ENCODE results near the gene MIA2. TPM values are rescaled to one million over a fixed set of nuclear protein-coding genes. Genes with fewer than 3 reads are reported as not detected.

MIA2 gene
- total and polyA plus RNA-seq, 2 experiments from 2014 or later = 9.5 to 10.9 TPM

DNA sequence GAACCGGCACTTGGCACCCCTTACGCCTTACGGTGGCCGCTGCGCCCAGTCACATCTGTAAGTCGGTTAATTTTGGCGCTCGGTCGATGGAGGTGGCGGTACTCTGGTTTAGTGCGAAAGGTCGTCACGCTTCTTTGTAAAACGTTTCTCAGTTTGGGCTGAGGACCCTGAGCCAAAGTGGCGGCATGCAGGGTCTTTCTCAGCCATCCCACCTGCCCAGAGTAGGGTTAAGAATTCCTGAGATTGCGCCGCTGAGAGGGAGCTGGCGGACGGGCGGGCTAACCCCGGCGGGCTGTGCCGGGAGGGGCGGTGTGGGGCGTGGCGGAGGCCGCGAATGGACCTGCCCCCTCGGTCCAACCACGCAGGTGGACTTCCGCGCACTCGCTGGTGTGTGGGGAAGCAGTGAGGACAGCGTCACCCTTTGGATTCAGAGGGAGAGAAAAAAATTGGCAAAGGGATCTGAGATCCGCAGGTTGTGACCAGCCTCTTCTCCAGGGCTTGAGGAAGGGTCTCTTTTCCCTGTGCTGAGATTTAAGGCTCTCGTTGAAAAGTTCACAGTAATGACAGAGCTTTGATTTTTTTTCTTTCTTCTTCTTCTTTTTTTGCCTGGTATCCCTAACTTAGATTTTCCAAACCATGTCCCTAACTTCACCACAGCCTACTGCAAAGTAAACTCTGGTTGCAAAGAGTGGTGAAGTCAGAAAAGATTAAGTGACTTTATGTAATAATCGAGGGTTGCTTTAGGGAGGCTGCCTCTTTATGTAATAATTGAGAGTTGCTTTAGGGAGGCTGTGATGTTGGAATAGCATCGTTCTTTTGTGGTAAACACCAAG, 199.1 kb downstream of the MIA2 start:
- H3K4me3 ChIP-seq = peak overlapping the region; percentile 75
- peaks cover 38% of the 10 kb centered on the region for H3K79me2 ChIP-seq (replicated peaks; ENCODE audit: insufficient read depth)
- H3K4me2 ChIP-seq = peak overlapping the region; percentile 86
- no peaks in the 10 kb centered on the region for H3K36me3 ChIP-seq (ENCODE audit: insufficient read depth)
- TF ChIP-seq, protein P1, sequence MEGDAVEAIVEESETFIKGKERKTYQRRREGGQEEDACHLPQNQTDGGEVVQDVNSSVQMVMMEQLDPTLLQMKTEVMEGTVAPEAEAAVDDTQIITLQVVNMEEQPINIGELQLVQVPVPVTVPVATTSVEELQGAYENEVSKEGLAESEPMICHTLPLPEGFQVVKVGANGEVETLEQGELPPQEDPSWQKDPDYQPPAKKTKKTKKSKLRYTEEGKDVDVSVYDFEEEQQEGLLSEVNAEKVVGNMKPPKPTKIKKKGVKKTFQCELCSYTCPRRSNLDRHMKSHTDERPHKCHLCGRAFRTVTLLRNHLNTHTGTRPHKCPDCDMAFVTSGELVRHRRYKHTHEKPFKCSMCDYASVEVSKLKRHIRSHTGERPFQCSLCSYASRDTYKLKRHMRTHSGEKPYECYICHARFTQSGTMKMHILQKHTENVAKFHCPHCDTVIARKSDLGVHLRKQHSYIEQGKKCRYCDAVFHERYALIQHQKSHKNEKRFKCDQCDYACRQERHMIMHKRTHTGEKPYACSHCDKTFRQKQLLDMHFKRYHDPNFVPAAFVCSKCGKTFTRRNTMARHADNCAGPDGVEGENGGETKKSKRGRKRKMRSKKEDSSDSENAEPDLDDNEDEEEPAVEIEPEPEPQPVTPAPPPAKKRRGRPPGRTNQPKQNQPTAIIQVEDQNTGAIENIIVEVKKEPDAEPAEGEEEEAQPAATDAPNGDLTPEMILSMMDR (conservative IDR thresholded peaks at IDR 0.05; ENCODE audit: low read depth in 2 of 2) = peak in 1 of 2 experiments; percentile 19; a peak in 1 of 4 replicates
- peak; percentile 81 for TF ChIP-seq POLR2AphosphoS5 (IDR thresholded peaks at IDR 0.05; ENCODE audit: low read depth)
- TF ChIP-seq EZH2 (IDR thresholded peaks at IDR 0.05; ENCODE audit: low read depth, unreplicated experiment) = no peak
- peak; percentile 21; the same call in 1 of the 2 replicates for TF ChIP-seq CREB1 (CRISPR knock-in tag; IDR thresholded peaks at IDR 0.05; ENCODE audit: low read depth)
- peaks cover 11% of the 10 kb centered on the region; the same call in 1 of the 2 replicates for H4K20me1 ChIP-seq (replicated peaks; ENCODE audit: insufficient read depth)
- peak overlapping the region; percentile 99 for H3K27ac ChIP-seq (ENCODE audit: low read depth)
- peak overlapping the region; percentile 98 for H3K27ac Mint-ChIP-seq
- H3K36me3 Mint-ChIP-seq (ENCODE audit: low read depth) = no peaks in the 10 kb centered on the region
- peaks cover 16% of the 10 kb centered on the region; the same call in 1 of the 2 replicates for H3K4me1 ChIP-seq (ENCODE audit: insufficient read depth)
- peaks cover 4% of the 10 kb centered on the region for H3K27me3 Mint-ChIP-seq (ENCODE audit: insufficient read depth, low read depth, poor library complexity)
- no peaks in the 10 kb centered on the region for H3K9me2 ChIP-seq (ENCODE audit: insufficient read depth)
- no peaks in the 10 kb centered on the region for H3F3A ChIP-seq (replicated peaks; ENCODE audit: low read depth)
- H3K9me3 Mint-ChIP-seq = no peaks in the 10 kb centered on the region
- DNase-seq (ENCODE audit: low spot score) (peak; percentile 88), ATAC-seq (peak; percentile 89)
- peak overlapping the region; percentile 100 for H3K4me3 Mint-ChIP-seq
- peak overlapping the region; percentile 69 for H2AFZ ChIP-seq
- peaks cover 17% of the 10 kb centered on the region for H3K4me1 Mint-ChIP-seq
- no peaks in the 10 kb centered on the region for H3K27me3 ChIP-seq (ENCODE audit: insufficient read depth)

DNA sequence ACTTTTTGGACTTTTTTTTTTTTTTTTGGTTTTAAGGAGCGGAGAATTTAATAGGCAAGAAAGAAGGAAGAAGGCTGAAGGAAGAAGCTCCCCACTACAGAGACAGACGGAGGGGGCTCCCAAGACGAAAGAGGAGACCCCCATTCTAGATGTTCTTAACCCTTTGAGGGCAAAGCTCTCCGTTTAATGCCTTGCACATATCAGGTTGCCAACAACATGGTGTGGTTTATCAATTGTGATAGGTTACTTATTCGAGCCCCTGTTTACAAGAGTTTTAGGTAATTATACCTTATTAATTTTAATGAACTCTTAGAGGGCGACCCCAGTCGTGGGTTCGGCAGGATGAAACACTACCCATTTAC, 199.7 kb downstream of the MIA2 start:
- peaks cover 33% of the 10 kb centered on the region for H3K79me2 ChIP-seq (replicated peaks; ENCODE audit: insufficient read depth)
- peak overlapping the region; percentile 99 for H3K27ac ChIP-seq (ENCODE audit: low read depth)
- peak overlapping the region; percentile 69; the same call in 1 of the 2 replicates for H2AFZ ChIP-seq
- no peaks in the 10 kb centered on the region for H3K27me3 ChIP-seq (ENCODE audit: insufficient read depth)
- H3K9me3 Mint-ChIP-seq = no peaks in the 10 kb centered on the region
- H3K4me2 ChIP-seq = peak overlapping the region; percentile 86
- peak overlapping the region; percentile 100 for H3K4me3 Mint-ChIP-seq
- H3K4me1 Mint-ChIP-seq = peaks cover 17% of the 10 kb centered on the region
- no peaks in the 10 kb centered on the region for H3K36me3 ChIP-seq (ENCODE audit: insufficient read depth)
- DNase-seq (ENCODE audit: low spot score) = no peak
- no peaks in the 10 kb centered on the region for H3F3A ChIP-seq (replicated peaks; ENCODE audit: low read depth)
- peaks cover 16% of the 10 kb centered on the region; the same call in 1 of the 2 replicates for H3K4me1 ChIP-seq (ENCODE audit: insufficient read depth)
- no peak for ATAC-seq
- H3K36me3 Mint-ChIP-seq (ENCODE audit: low read depth) = no peaks in the 10 kb centered on the region
- H3K27me3 Mint-ChIP-seq (ENCODE audit: insufficient read depth, low read depth, poor library complexity) = peaks cover 4% of the 10 kb centered on the region
- H3K9me2 ChIP-seq (ENCODE audit: insufficient read depth) = no peaks in the 10 kb centered on the region
- H4K20me1 ChIP-seq (replicated peaks; ENCODE audit: insufficient read depth) = peaks cover 9% of the 10 kb centered on the region; the same call in 1 of the 2 replicates
- H3K4me3 ChIP-seq = peak overlapping the region; percentile 75
- peak overlapping the region; percentile 98 for H3K27ac Mint-ChIP-seq
- no peak for TF ChIP-seq ZNF114 (CRISPR knock-in tag; IDR thresholded peaks at IDR 0.05)
- TF ChIP-seq EZH2 (IDR thresholded peaks at IDR 0.05; ENCODE audit: low read depth, unreplicated experiment) = no peak
- no peak for TF ChIP-seq JUNB (IDR thresholded peaks at IDR 0.05; ENCODE audit: unreplicated experiment)
- no peak for TF ChIP-seq EZH2phosphoT487 (IDR thresholded peaks at IDR 0.05; ENCODE audit: unreplicated experiment)
- TF ChIP-seq ETS1 (IDR thresholded peaks at IDR 0.05) = no peak
- TF ChIP-seq ZNF331 (CRISPR knock-in tag; IDR thresholded peaks at IDR 0.05; ENCODE audit: low read depth) = no peak
- TF ChIP-seq NANOG (IDR thresholded peaks at IDR 0.05; ENCODE audit: borderline replicate concordance) = no peak
- TF ChIP-seq CREB1 (CRISPR knock-in tag; IDR thresholded peaks at IDR 0.05; ENCODE audit: low read depth) = no peak
- TF ChIP-seq REST (IDR thresholded peaks at IDR 0.05; ENCODE audit: unreplicated experiment) = no peak
